ENCODE data around the gene SMG6. TPM values are rescaled to one million over a fixed set of nuclear protein-coding genes. Genes with fewer than 3 reads are reported as not detected.

The SMG6 gene
- total and polyA plus RNA-seq, 2 of the 8 experiments (the other 6 are each of a cell fraction or from before 2014, with no cell fraction given), result 18.5 to 25.2 TPM

- H3K27me3 ChIP-seq (replicated peaks in 1 of 4; ENCODE audit: control insufficient read depth in 3 of 4, extremely low read depth in 1 of 4, insufficient read depth in 3 of 4, low read length in 3 of 4), result no peaks in the 10 kb centered on the region
- no peak overlapping the region for H2BK5ac ChIP-seq (ENCODE audit: low read depth, low read length)
- no peak overlapping the region for H3K27ac ChIP-seq (ENCODE audit: low read depth, low read length)
- H3K4ac ChIP-seq (replicated peaks; ENCODE audit: insufficient read length, low read depth, low read length), result no peak overlapping the region
- H4K8ac ChIP-seq (ENCODE audit: extremely low read depth, insufficient read depth, low read length), result no peak overlapping the region
- no peak overlapping the region for H2AFZ ChIP-seq (ENCODE audit: low read length)
- H2BK15ac ChIP-seq (ENCODE audit: low read length), result no peak overlapping the region
- ChIA-PET POLR2A (ENCODE audit: partially characterized antibody) (interaction anchor here (0.6 to 1.8 kb wide), 5 partner anchors 9 to 98 kb away, joined by 3 to 4 read pairs (median 4); no protein-coding TSS in a partner anchor), CTCF (ENCODE audit: partially characterized antibody) (interaction anchor here (0.6 to 3.0 kb wide), 6 partner anchors 11 to 137 kb away, joined by 3 to 12 read pairs (median 4); no protein-coding TSS in a partner anchor)
- H3K23ac ChIP-seq (ENCODE audit: insufficient read length), result no peak overlapping the region
- H4K91ac ChIP-seq (replicated peaks; ENCODE audit: insufficient read length, low read length), result no peak overlapping the region
- H3K14ac ChIP-seq (ENCODE audit: insufficient read length), result no peak overlapping the region
- H3K79me2 ChIP-seq (ENCODE audit: control insufficient read depth in 1 of 2, insufficient read depth in 2 of 2, low read length in 2 of 2), result no peaks in the 10 kb centered on the region
- no peak overlapping the region for H2BK12ac ChIP-seq (ENCODE audit: low read depth, low read length)
- H3K4me3 ChIP-seq (ENCODE audit: extremely low read depth in 1 of 4, insufficient read depth in 2 of 4, low read depth in 3 of 4, low read length in 4 of 4), result no peak overlapping the region
- no peak overlapping the region for H2BK120ac ChIP-seq (replicated peaks; ENCODE audit: low read depth, low read length)
- H3K18ac ChIP-seq (ENCODE audit: extremely low read depth, low read length), result no peak overlapping the region
- no peak overlapping the region for H2BK20ac ChIP-seq (ENCODE audit: low read length)
- no peak for FAIRE-seq
- no peak overlapping the region for H4K5ac ChIP-seq (ENCODE audit: insufficient read length, low read depth, low read length)
- H4K20me1 ChIP-seq (replicated peaks in 1 of 2; ENCODE audit: control insufficient read depth in 1 of 2, insufficient read depth in 2 of 2, low read length in 2 of 2), result no peaks in the 10 kb centered on the region
- no peak overlapping the region for H2AK5ac ChIP-seq (ENCODE audit: low read depth, low read length)
- H3K4me2 ChIP-seq (ENCODE audit: insufficient read depth in 1 of 2, low read depth in 2 of 2, low read length in 2 of 2), result no peak overlapping the region
- no peaks in the 10 kb centered on the region for H3K23me2 ChIP-seq (ENCODE audit: low read depth, low read length)
- no peaks in the 10 kb centered on the region for H3K79me1 ChIP-seq (ENCODE audit: low read depth, low read length)
- 90% methylated on average over 8 of the region's 8 CpGs; no CpG with 5 or more reads in 1 of the 2 experiments for WGBS, 2 experiments (ENCODE audit: extremely low coverage in 1 of 2, insufficient coverage in 1 of 2, insufficient read length in 1 of 2, insufficient replicate concordance in 2 of 2, low coverage in 1 of 2, low lambda C conversion rate in 2 of 2, missing lambda C conversion rate in 1 of 2)
- H3K4me1 ChIP-seq (replicated peaks in 1 of 4; ENCODE audit: control insufficient read depth in 3 of 4, insufficient read depth in 4 of 4, low read length in 3 of 4), result peaks cover 0 to 5% (median 2%) of the 10 kb centered on the region in 4 experiments; a peak in 2 of 7 replicates
- no peak overlapping the region for H3K9ac ChIP-seq (replicated peaks in 1 of 4; ENCODE audit: extremely low read depth in 1 of 4, low read depth in 3 of 4, low read length in 3 of 4)
- H3K9me3 ChIP-seq (ENCODE audit: insufficient read depth in 2 of 2, low read depth in 1 of 2, low read length in 1 of 2), result no peaks in the 10 kb centered on the region
- peaks cover 0 to 7% (median 0%) of the 10 kb centered on the region in 4 experiments; a peak in 1 of 8 replicates for H3K36me3 ChIP-seq (ENCODE audit: control insufficient read depth in 2 of 4, insufficient read depth in 4 of 4, low read length in 3 of 4)
- no peak for DNase-seq (ENCODE audit: low read depth in 1 of 2, low spot score in 2 of 2)
- H3K56ac ChIP-seq (replicated peaks; ENCODE audit: insufficient read length, low read depth, low read length), result no peak overlapping the region
- TF ChIP-seq POLR2AphosphoS5 (IDR thresholded peaks at IDR 0.05; ENCODE audit: low read depth, low read length), result no peak
- TF ChIP-seq FOSL1 (IDR thresholded peaks at IDR 0.05; ENCODE audit: insufficient read depth, low read depth, low read length), result no peak
- no peak for TF ChIP-seq BACH1 (IDR thresholded peaks at IDR 0.05; ENCODE audit: low read length)
- no peak for TF ChIP-seq POLR2A (IDR thresholded peaks at IDR 0.05; ENCODE audit: control extremely low read depth in 1 of 2, low read depth in 2 of 2, low read length in 2 of 2)
- TF ChIP-seq, protein P1, sequence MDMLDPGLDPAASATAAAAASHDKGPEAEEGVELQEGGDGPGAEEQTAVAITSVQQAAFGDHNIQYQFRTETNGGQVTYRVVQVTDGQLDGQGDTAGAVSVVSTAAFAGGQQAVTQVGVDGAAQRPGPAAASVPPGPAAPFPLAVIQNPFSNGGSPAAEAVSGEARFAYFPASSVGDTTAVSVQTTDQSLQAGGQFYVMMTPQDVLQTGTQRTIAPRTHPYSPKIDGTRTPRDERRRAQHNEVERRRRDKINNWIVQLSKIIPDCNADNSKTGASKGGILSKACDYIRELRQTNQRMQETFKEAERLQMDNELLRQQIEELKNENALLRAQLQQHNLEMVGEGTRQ (IDR thresholded peaks at IDR 0.05; ENCODE audit: low read length), result no peak
- no peak for TF ChIP-seq KDM4A (IDR thresholded peaks at IDR 0.05; ENCODE audit: low read depth, low read length, severe bottlenecking)
- TF ChIP-seq HDAC2 (IDR thresholded peaks at IDR 0.05; ENCODE audit: borderline replicate concordance in 1 of 2, low read depth in 2 of 2, low read length in 2 of 2), result no peak
- no peak for TF ChIP-seq GTF2F1 (IDR thresholded peaks at IDR 0.05; ENCODE audit: borderline replicate concordance, low read depth, low read length)
- TF ChIP-seq CHD1 (IDR thresholded peaks at IDR 0.05; ENCODE audit: low read depth, low read length), result no peak
- no peak for TF ChIP-seq ATF2 (IDR thresholded peaks at IDR 0.05; ENCODE audit: low read length)
These were observed 114.5 kb downstream of the SMG6 start for GRCh38 chr17:2188971-2189630.
